Measurements from ENCODE around the gene GABBR1.
"Not testable (repeated sequence)": the region's sequence is repeated elsewhere in the genome, so short reads cannot be mapped to it uniquely, and the experiment has no call there.

GABBR1 gene

GRCh38 chr6:29676981-29677601 is 44.1 kb upstream of the GABBR1 start:
- CTCF ChIA-PET: interaction anchor here (1.3 to 4.0 kb wide), 4 partner anchors 11 to 27 kb away, joined by 3 to 15 read pairs (median 10); no protein-coding TSS in a partner anchor
- POLR2A ChIA-PET: interaction anchor here (0.6 kb wide), 1 partner anchor 792 kb away, joined by 3 read pairs; no protein-coding TSS in a partner anchor
- no peak for DNase-seq (ENCODE audit: extremely low spot score)
- TF ChIP-seq CTCF (IDR thresholded peaks at IDR 0.05; ENCODE audit: control extremely low read depth, extremely low read depth, low read depth, missing control alignments): no peak

- no peak for TF ChIP-seq CTCF (IDR thresholded peaks at IDR 0.05; ENCODE audit: control extremely low read depth, extremely low read depth, low read depth, missing control alignments)
- no peak for DNase-seq (ENCODE audit: extremely low spot score)
- CTCF ChIA-PET: interaction anchor here (0.8 to 4.0 kb wide), 4 partner anchors 9 to 26 kb away, joined by 3 to 13 read pairs (median 4); no protein-coding TSS in a partner anchor
- POLR2A ChIA-PET: no interaction called here
These were observed 42.6 kb upstream of the GABBR1 start for GRCh38 chr6:29675561-29675960.

- ChIA-PET CTCF (interaction anchor here (1.6 to 4.4 kb wide), 2 partner anchors 13 to 23 kb away, joined by 5 to 28 read pairs; no protein-coding TSS in a partner anchor), POLR2A (no interaction called here)
- DNase-seq (ENCODE audit: extremely low spot score): no peak
- TF ChIP-seq CTCF (IDR thresholded peaks at IDR 0.05; ENCODE audit: control extremely low read depth, extremely low read depth, low read depth, missing control alignments): no peak
These were observed 41.0 kb upstream of the GABBR1 start for GRCh38 chr6:29674008-29674407.

- POLR2A ChIA-PET: no interaction called here
- no peak for DNase-seq (ENCODE audit: extremely low spot score)
- CTCF ChIA-PET: interaction anchor here (1.6 to 4.4 kb wide), 3 partner anchors 11 to 23 kb away, joined by 5 to 28 read pairs (median 6); no protein-coding TSS in a partner anchor
- no peak for TF ChIP-seq CTCF (IDR thresholded peaks at IDR 0.05; ENCODE audit: control extremely low read depth, extremely low read depth, low read depth, missing control alignments)
These were observed 40.2 kb upstream of the GABBR1 start for GRCh38 chr6:29673161-29673560.

GRCh38 chr6:29672116-29672515 is 39.1 kb upstream of the GABBR1 start:
- POLR2A ChIA-PET; DNase-seq (ENCODE audit: extremely low spot score): not testable (repeated sequence)
- CTCF ChIA-PET: interaction anchor here (1.1 to 4.4 kb wide), 4 partner anchors 12 to 21 kb away, joined by 3 to 28 read pairs (median 14); partner anchors contain the start of gene MOG

GRCh38 chr6:29671026-29671425 is 38.0 kb upstream of the GABBR1 start:
- no peak for TF ChIP-seq CTCF (IDR thresholded peaks at IDR 0.05; ENCODE audit: control extremely low read depth, extremely low read depth, low read depth, missing control alignments)
- ChIA-PET POLR2A (no interaction called here), CTCF (interaction anchor here (2.1 to 4.4 kb wide), 3 partner anchors 14 to 20 kb away, joined by 6 to 28 read pairs (median 22); no protein-coding TSS in a partner anchor)
- no peak for DNase-seq (ENCODE audit: extremely low spot score)

GRCh38 chr6:29667158-29667557 is 34.2 kb upstream of the GABBR1 start:
- POLR2A ChIA-PET: interaction anchor here (1.5 kb wide), 1 partner anchor 17 kb away, joined by 3 read pairs; no protein-coding TSS in a partner anchor

More at GRCh38 chr6:29667158-29667557, 34.2 kb upstream of the GABBR1 start:
- no peak for DNase-seq (ENCODE audit: extremely low spot score)
- CTCF ChIA-PET: interaction anchor here (1.7 to 10.1 kb wide), 4 partner anchors 9 to 29 kb away, joined by 5 to 192 read pairs (median 10); partner anchors contain the start of gene MOG
- no peak for TF ChIP-seq CTCF (IDR thresholded peaks at IDR 0.05; ENCODE audit: control extremely low read depth, extremely low read depth, low read depth, missing control alignments)

Measured in GM10248 (cell line).